ENCODE data around the gene CRACDL. TPM values are rescaled to one million over a fixed set of nuclear protein-coding genes. Genes with fewer than 3 reads are reported as not detected.

CRACDL gene
- polyA plus RNA-seq, 1 donor (not counting 4 experiments of a cell fraction or from before 2014, with no cell fraction given), result 1.6 TPM

- H3K9ac ChIP-seq (ENCODE audit: control insufficient read depth, extremely low read depth, insufficient read depth, low read length), result no peak overlapping the region
- H3K9me3 ChIP-seq (ENCODE audit: control insufficient read depth, low read depth, low read length), result no peaks in the 10 kb centered on the region
- DNase-seq (ENCODE audit: low read depth, low spot score), result no peak
- no peaks in the 10 kb centered on the region for H3K9me1 ChIP-seq (ENCODE audit: control insufficient read depth, extremely low read depth, insufficient read depth, low read length)
- H2AFZ ChIP-seq (ENCODE audit: control insufficient read depth, low read length), result no peak overlapping the region
- dilution Hi-C loops (cut with MboI; ENCODE audit: extremely low pct_ligation_motif_present, low sequenced_read_pairs), result no loop called here
- no peak for FAIRE-seq
- peaks cover 0 to 2% of the 10 kb centered on the region in 2 experiments for H3K36me3 ChIP-seq (ENCODE audit: control insufficient read depth in 2 of 2, extremely low read depth in 1 of 2, insufficient read depth in 2 of 2, low read length in 2 of 2)
- H3K79me2 ChIP-seq (ENCODE audit: control insufficient read depth, insufficient read depth, low read length), result no peaks in the 10 kb centered on the region
- no peak overlapping the region for H3K27ac ChIP-seq (ENCODE audit: control insufficient read depth, insufficient read depth, low read length)
- H3K27me3 ChIP-seq (ENCODE audit: control insufficient read depth, extremely low read depth, insufficient read depth, low read length), result no peaks in the 10 kb centered on the region
- no peak overlapping the region for H3K4me3 ChIP-seq (ENCODE audit: control insufficient read depth in 2 of 3, extremely low read depth in 1 of 3, insufficient read depth in 2 of 3, low read depth in 1 of 3, low read length in 3 of 3)
- no peak for TF ChIP-seq CTCF (optimal IDR thresholded peaks at IDR 0.05 in 1 of 3, IDR thresholded peaks at IDR 0.05 in 1 of 3, conservative IDR thresholded peaks at IDR 0.05 in 1 of 3; ENCODE audit: extremely low read depth in 1 of 3, insufficient read depth in 2 of 3, low read length in 3 of 3)
- no peak for TF ChIP-seq EZH2 (IDR thresholded peaks at IDR 0.05; ENCODE audit: low read length)
- no peaks in the 10 kb centered on the region for H4K20me1 ChIP-seq (ENCODE audit: control insufficient read depth, extremely low read depth, insufficient read depth, low read length)
- no peaks in the 10 kb centered on the region for H3K4me1 ChIP-seq (ENCODE audit: control insufficient read depth, extremely low read depth, insufficient read depth, low read length)
- H3K4me2 ChIP-seq (ENCODE audit: control insufficient read depth, extremely low read depth, insufficient read depth, low read depth, low read length), result no peak overlapping the region
Observed at GRCh38 chr2:98849113-98849512, 86.9 kb downstream of the CRACDL start.

- Histone ChIP-seq H3K4me1 (ENCODE audit: control insufficient read depth, extremely low read depth, insufficient read depth, low read length) (no peaks in the 10 kb centered on the region), H3K9ac (ENCODE audit: control insufficient read depth, extremely low read depth, insufficient read depth, low read length) (no peak overlapping the region), H2AFZ (ENCODE audit: control insufficient read depth, low read length) (no peak overlapping the region), H3K79me2 (ENCODE audit: control insufficient read depth, insufficient read depth, low read length) (no peaks in the 10 kb centered on the region), H3K27me3 (ENCODE audit: control insufficient read depth, extremely low read depth, insufficient read depth, low read length) (no peaks in the 10 kb centered on the region), H3K36me3 (ENCODE audit: control insufficient read depth in 2 of 2, extremely low read depth in 1 of 2, insufficient read depth in 2 of 2, low read length in 2 of 2) (peaks cover 0 to 2% of the 10 kb centered on the region in 2 experiments), H3K9me1 (ENCODE audit: control insufficient read depth, extremely low read depth, insufficient read depth, low read length) (no peaks in the 10 kb centered on the region), H3K4me3 (ENCODE audit: control insufficient read depth in 2 of 3, extremely low read depth in 1 of 3, insufficient read depth in 2 of 3, low read depth in 1 of 3, low read length in 3 of 3) (no peak overlapping the region), H3K9me3 (ENCODE audit: control insufficient read depth, low read depth, low read length) (no peaks in the 10 kb centered on the region), H4K20me1 (ENCODE audit: control insufficient read depth, extremely low read depth, insufficient read depth, low read length) (no peaks in the 10 kb centered on the region), H3K27ac (ENCODE audit: control insufficient read depth, insufficient read depth, low read length) (no peak overlapping the region), H3K4me2 (ENCODE audit: control insufficient read depth, extremely low read depth, insufficient read depth, low read depth, low read length) (no peak overlapping the region)
- dilution Hi-C loops (cut with MboI; ENCODE audit: extremely low pct_ligation_motif_present, low sequenced_read_pairs), result no loop called here
- FAIRE-seq (no peak), DNase-seq (ENCODE audit: low read depth, low spot score) (no peak)
- TF ChIP-seq CTCF (optimal IDR thresholded peaks at IDR 0.05 in 1 of 3, IDR thresholded peaks at IDR 0.05 in 1 of 3, conservative IDR thresholded peaks at IDR 0.05 in 1 of 3; ENCODE audit: extremely low read depth in 1 of 3, insufficient read depth in 2 of 3, low read length in 3 of 3), result no peak
- no peak for TF ChIP-seq EZH2 (IDR thresholded peaks at IDR 0.05; ENCODE audit: low read length)
Observed at GRCh38 chr2:98847853-98848252, 88.2 kb downstream of the CRACDL start.

All from keratinocyte (primary cell).